Breast epithelium (tissue), 4 donors: ENCODE measurements around the gene ACTL10. TPM values are rescaled to one million over a fixed set of nuclear protein-coding genes. Genes with fewer than 3 reads are reported as not detected.
"Not testable (repeated sequence)": the region's sequence is repeated elsewhere in the genome, so short reads cannot be mapped to it uniquely, and the experiment has no call there.

Experiments
- DNase-seq, 2 donors: peaks; one replicate each; pipeline ENCODE4 v3.0.0-alpha.2; 2019; ENCODE audit warnings: low spot score in 2 of 2
- H3K27ac ChIP-seq, 2 donors: fragments of 200-600 bp; sonication (generic) in 1 of 2; one replicate each; pipeline ENCODE4 v1.5.1; 2016 to 2019; ENCODE audit warnings: mild to moderate bottlenecking in 1 of 2
- H3K27me3 ChIP-seq, 2 donors: fragments of 200-600 bp; sonication (generic) in 1 of 2; one replicate each; pipeline versions ENCODE4 v1.5.1 to v1.6.0; 2017 to 2019; ENCODE audit warnings: control low read depth in 1 of 2, mild to moderate bottlenecking in 1 of 2
- H3K36me3 ChIP-seq: fragments of 200-600 bp; one replicate; pipeline ENCODE4 v1.5.1; 2019
- H3K4me1 ChIP-seq, 2 donors: fragments of 200-600 bp; sonication (generic); one replicate each; pipeline ENCODE4 v1.5.1; 2016 to 2019; ENCODE audit warnings: control low read depth in 1 of 2
- H3K4me3 ChIP-seq, 3 donors: fragments of 200-600 bp; sonication (generic); 1 replicate in 2 of 3; 2 replicates in 1 of 3; pipeline ENCODE4 v1.5.1; 2016 to 2019; ENCODE audit warnings: mild to moderate bottlenecking in 3 of 3, moderate library complexity in 2 of 3
- H3K9me3 ChIP-seq, 2 donors: fragments of 200-600 bp; sonication (generic) in 1 of 2; one replicate each; pipeline ENCODE4 v1.5.1; 2016 to 2019; ENCODE audit warnings: control low read depth in 1 of 2
- CTCF ChIP-seq, 3 donors: fragments of 450-650 bp; IDR thresholded peaks; one replicate each; pipeline ENCODE4 v1.5.1; 2016 to 2017; ENCODE audit warnings: antibody characterized with exemption in 3 of 3, mild to moderate bottlenecking in 3 of 3, moderate library complexity in 3 of 3
- POLR2A ChIP-seq: fragments of 450-650 bp; IDR thresholded peaks from one replicate; pipeline ENCODE4 v1.6.1; 2016; ENCODE audit warnings: antibody characterized with exemption, mild to moderate bottlenecking, moderate library complexity
- POLR2AphosphoS5 ChIP-seq, 3 donors: sonication (generic); formaldehyde crosslinking; IDR thresholded peaks; one replicate each; pipeline ENCODE4 v1.6.1; 2017; ENCODE audit warnings: antibody characterized with exemption in 3 of 3
- intact Hi-C: fragments of 100-400 bp; cut with DNase I; formaldehyde crosslinking; loops from one replicate; pipeline ENCODE4 v1.15.1; 2023; ENCODE audit warnings: low total_unique reads
- total RNA-seq, 3 donors: library from RNA; depleted of rRNA; stranded (reverse); fragments of >200 nt; gene quantifications; one replicate each; pipeline ENCODE4 v1.1.0, GENCODE V29; 2016

The ACTL10 gene
- total RNA-seq, 3 donors from 2014 or later = 1.4 to 3.4 (median 2.6) TPM

DNA sequence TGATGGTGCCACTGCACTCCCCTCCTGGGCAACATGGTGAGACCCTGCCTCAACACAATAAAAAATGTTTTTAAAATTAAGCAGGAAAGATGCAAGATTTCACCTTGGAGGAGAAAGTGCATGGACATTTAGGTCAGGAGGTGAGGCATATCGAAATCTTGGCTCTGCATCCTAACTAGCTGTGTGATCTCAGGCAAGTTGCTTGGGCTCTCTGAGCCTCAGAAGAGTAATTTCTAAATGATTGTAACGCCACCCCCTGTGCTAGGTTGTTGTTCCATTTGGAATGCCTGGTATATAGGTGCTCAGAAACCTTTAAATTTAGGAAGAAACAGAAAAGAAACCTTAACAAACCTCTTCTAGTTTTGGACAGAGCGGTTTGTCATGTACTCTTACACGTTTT lies 40.6 kb upstream of the ACTL10 start:
- no peak for DNase-seq
- Histone ChIP-seq H3K27me3 (no peaks in the 10 kb centered on the region), H3K4me1 (no peaks in the 10 kb centered on the region), H3K9me3 (no peaks in the 10 kb centered on the region), H3K4me3 (no peak overlapping the region), H3K27ac (no peak overlapping the region), H3K36me3 (peaks cover 10% of the 10 kb centered on the region)
- TF ChIP-seq POLR2AphosphoS5 (IDR thresholded peaks at IDR 0.05) (no peak), POLR2A (no peak), CTCF (IDR thresholded peaks at IDR 0.05) (no peak)
- intact Hi-C loops = no loop called here

DNA sequence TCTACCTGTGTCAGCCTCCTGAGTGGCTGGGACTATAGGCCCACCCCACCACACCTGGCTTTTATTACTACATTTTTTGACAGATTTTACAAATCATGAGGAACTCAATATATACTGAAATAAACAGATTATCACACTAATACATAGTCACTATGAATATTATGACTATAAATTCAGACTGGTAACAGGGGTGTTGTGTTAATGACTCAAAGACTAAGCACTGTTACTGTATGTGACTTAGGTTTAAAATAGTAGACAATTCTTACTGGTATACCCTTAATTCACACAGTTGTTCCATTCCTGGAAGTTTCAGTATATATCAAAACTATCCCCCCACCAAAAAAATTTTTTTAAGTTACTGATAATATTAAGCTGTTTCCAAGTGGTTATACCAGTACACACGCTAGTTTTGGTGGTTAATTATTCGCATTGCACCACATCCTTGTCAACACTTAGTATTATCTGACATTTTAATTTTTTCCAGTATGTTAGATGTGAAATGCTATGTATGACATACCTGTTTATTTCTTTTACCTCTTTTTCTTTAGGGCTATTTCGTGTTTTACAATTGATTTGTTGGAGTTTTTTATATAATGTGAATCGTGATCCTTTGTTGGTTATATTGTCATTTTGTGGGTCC lies 39.0 kb upstream of the ACTL10 start:
- Histone ChIP-seq H3K4me3 (no peak overlapping the region), H3K36me3 (peaks cover 10% of the 10 kb centered on the region), H3K27me3 (no peaks in the 10 kb centered on the region), H3K4me1 (no peaks in the 10 kb centered on the region), H3K9me3 (no peaks in the 10 kb centered on the region), H3K27ac (no peak overlapping the region)
- no peak for TF ChIP-seq POLR2A
- TF ChIP-seq CTCF (IDR thresholded peaks at IDR 0.05) = no peak
- TF ChIP-seq POLR2AphosphoS5 (IDR thresholded peaks at IDR 0.05) = no peak
- intact Hi-C loops = no loop called here
- no peak for DNase-seq

- Histone ChIP-seq H3K4me1 (no peaks in the 10 kb centered on the region), H3K9me3 (no peaks in the 10 kb centered on the region), H3K27ac (no peak overlapping the region), H3K27me3 (no peaks in the 10 kb centered on the region), H3K4me3 (no peak overlapping the region), H3K36me3 (peaks cover 10% of the 10 kb centered on the region)
- DNase-seq = no peak
- intact Hi-C loops = no loop called here
- no peak for TF ChIP-seq POLR2A
- no peak for TF ChIP-seq POLR2AphosphoS5 (IDR thresholded peaks at IDR 0.05)
- no peak for TF ChIP-seq CTCF (IDR thresholded peaks at IDR 0.05)
Observed at GRCh38 chr20:33629533-33629932, 37.2 kb upstream of the ACTL10 start.

DNA sequence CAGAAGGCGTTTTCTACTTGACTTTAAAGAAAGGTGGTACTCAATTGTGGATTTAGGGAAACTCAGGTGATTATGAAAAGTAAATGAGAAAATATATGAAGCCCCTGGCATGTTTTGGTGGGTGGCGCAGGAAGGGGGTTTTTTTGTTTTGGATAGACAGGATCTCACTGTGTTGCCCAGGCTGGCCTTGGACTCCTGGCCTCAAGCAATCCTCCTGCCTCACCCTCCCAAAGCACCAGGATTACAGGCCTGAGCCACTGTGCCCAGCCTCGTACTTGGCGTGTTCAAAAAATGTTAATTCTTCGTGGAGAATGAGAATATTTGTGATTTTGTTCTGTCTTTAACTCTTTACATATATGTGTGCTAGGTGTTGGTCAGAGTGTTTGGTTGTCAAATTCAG lies 36.8 kb upstream of the ACTL10 start:
- H3K36me3 ChIP-seq = peaks cover 10% of the 10 kb centered on the region
- intact Hi-C loops = no loop called here
- no peak overlapping the region for H3K27ac ChIP-seq
- no peak overlapping the region for H3K4me3 ChIP-seq
- H3K9me3 ChIP-seq = no peaks in the 10 kb centered on the region
- no peak for DNase-seq
- H3K27me3 ChIP-seq = no peaks in the 10 kb centered on the region
- TF ChIP-seq POLR2AphosphoS5 (IDR thresholded peaks at IDR 0.05) (no peak), CTCF (IDR thresholded peaks at IDR 0.05) (no peak), POLR2A (no peak)
- no peaks in the 10 kb centered on the region for H3K4me1 ChIP-seq

- Histone ChIP-seq H3K9me3 (no peaks in the 10 kb centered on the region), H3K27ac (no peak overlapping the region), H3K36me3 (peaks cover 10% of the 10 kb centered on the region), H3K4me3 (no peak overlapping the region), H3K4me1 (no peaks in the 10 kb centered on the region), H3K27me3 (no peaks in the 10 kb centered on the region)
- intact Hi-C loops = no loop called here
- no peak for DNase-seq
- no peak for TF ChIP-seq POLR2A
- no peak for TF ChIP-seq POLR2AphosphoS5 (IDR thresholded peaks at IDR 0.05)
- TF ChIP-seq CTCF (IDR thresholded peaks at IDR 0.05) = no peak
Observed at GRCh38 chr20:33630507-33630906, 36.2 kb upstream of the ACTL10 start.

GRCh38 chr20:33631910-33632309 lies 34.8 kb upstream of the ACTL10 start:
- H3K4me3 ChIP-seq, H3K4me1 ChIP-seq, intact Hi-C loops, H3K9me3 ChIP-seq, DNase-seq, H3K27me3 ChIP-seq, H3K27ac ChIP-seq, H3K36me3 ChIP-seq: not testable (repeated sequence)
